Neural progenitor cell (in vitro differentiated cells): ENCODE data around the gene OR2AT4. TPM values are rescaled to one million over a fixed set of nuclear protein-coding genes. Genes with fewer than 3 reads are reported as not detected.

Experiments used
- DNase-seq: peaks from one replicate; pipeline ENCODE4 v3.0.0-alpha.2; 2016; ENCODE audit warnings: low spot score
- H2AFZ ChIP-seq: fragments of 200-600 bp; sonication (generic); replicated peaks from 2 replicates; pipeline ENCODE4 v1.6.1; 2016; ENCODE audit warnings: antibody characterized with exemption
- H3F3A ChIP-seq: fragments of 200-600 bp; sonication (generic); 2 replicates; pipeline ENCODE4 v1.6.1; 2016; ENCODE audit warnings: antibody characterized with exemption, low read depth
- H3K27ac ChIP-seq: fragments of 200-600 bp; sonication (generic); 2 replicates; pipeline ENCODE4 v1.5.1; 2016; ENCODE audit warnings: mild to moderate bottlenecking
- H3K27me3 ChIP-seq: fragments of 200-600 bp; sonication (generic); 2 replicates; pipeline ENCODE4 v1.6.1; 2016; ENCODE audit warnings: mild to moderate bottlenecking, moderate library complexity
- H3K36me3 ChIP-seq: fragments of 200-600 bp; sonication (generic); 2 replicates; pipeline ENCODE4 v1.5.1; 2016
- H3K4me1 ChIP-seq: fragments of 200-600 bp; sonication (generic); 2 replicates; pipeline ENCODE4 v1.6.1; 2016; ENCODE audit warnings: mixed run types
- H3K4me2 ChIP-seq: fragments of 200-600 bp; sonication (generic); 2 replicates; pipeline ENCODE4 v1.6.1; 2016
- H3K4me3 ChIP-seq: fragments of 200-600 bp; sonication (generic); 2 replicates; pipeline ENCODE4 v1.5.1; 2016
- H3K79me2 ChIP-seq: fragments of 200-600 bp; sonication (generic); 2 replicates; pipeline ENCODE4 v1.6.1; 2016; ENCODE audit warnings: low read depth
- H3K9ac ChIP-seq: fragments of 200-600 bp; sonication (generic); 2 replicates; pipeline ENCODE4 v1.6.1; 2016
- H3K9me3 ChIP-seq: fragments of 200-600 bp; sonication (generic); 2 replicates; pipeline ENCODE4 v1.5.1; 2016; ENCODE audit warnings: low read depth
- H4K20me1 ChIP-seq: fragments of 200-600 bp; sonication (generic); 2 replicates; pipeline ENCODE4 v1.6.1; 2016; ENCODE audit warnings: low read depth
- H3K27ac Mint-ChIP-seq: 3 replicates; pipeline ENCODE4 v1.8.0; 2021; ENCODE audit warnings: mixed read lengths
- H3K27me3 Mint-ChIP-seq: 2 replicates; pipeline ENCODE4 v1.8.0; 2022; ENCODE audit warnings: low read depth, mild to moderate bottlenecking, inconsistent platforms, moderate library complexity, mixed read lengths; ENCODE audit not compliant: insufficient read depth
- H3K36me3 Mint-ChIP-seq: 3 replicates; pipeline ENCODE4 v1.8.0; 2021; ENCODE audit warnings: mixed read lengths
- H3K4me1 Mint-ChIP-seq: 3 replicates; pipeline ENCODE4 v1.8.0; 2021; ENCODE audit warnings: mixed read lengths
- H3K4me3 Mint-ChIP-seq: 3 replicates; pipeline ENCODE4 v1.8.0; 2021; ENCODE audit warnings: mild to moderate bottlenecking, moderate library complexity, mixed read lengths
- H3K9me3 Mint-ChIP-seq: 3 replicates; pipeline ENCODE4 v1.8.0; 2020; ENCODE audit warnings: mixed read lengths
- EZH2 ChIP-seq: fragments of 200-600 bp; sonication (generic); IDR thresholded peaks from 2 replicates; pipeline ENCODE4 v1.6.1; 2017; ENCODE audit warnings: antibody characterized with exemption, mild to moderate bottlenecking, moderate library complexity
- EZH2phosphoT487 ChIP-seq: fragments of 200-600 bp; sonication (generic); IDR thresholded peaks from 2 replicates; pipeline ENCODE4 v1.6.1; 2017; ENCODE audit warnings: antibody characterized with exemption
- total RNA-seq: library from RNA; depleted of rRNA; stranded (reverse); fragments of >200 nt; gene quantifications from 2 replicates; pipeline ENCODE4 v1.2.3, GENCODE V29; 2015; ENCODE audit warnings: low replicate concordance
- TF ChIP-seq, protein P1 (sequence below): fragments of 200-600 bp; sonication (generic); IDR thresholded peaks from 2 replicates; pipeline ENCODE4 v1.5.1; 2017; ENCODE audit warnings: antibody characterized with exemption, mild to moderate bottlenecking

Gene OR2AT4
- total RNA-seq, 1 donor from 2014 or later: 0.22 TPM

DNA sequence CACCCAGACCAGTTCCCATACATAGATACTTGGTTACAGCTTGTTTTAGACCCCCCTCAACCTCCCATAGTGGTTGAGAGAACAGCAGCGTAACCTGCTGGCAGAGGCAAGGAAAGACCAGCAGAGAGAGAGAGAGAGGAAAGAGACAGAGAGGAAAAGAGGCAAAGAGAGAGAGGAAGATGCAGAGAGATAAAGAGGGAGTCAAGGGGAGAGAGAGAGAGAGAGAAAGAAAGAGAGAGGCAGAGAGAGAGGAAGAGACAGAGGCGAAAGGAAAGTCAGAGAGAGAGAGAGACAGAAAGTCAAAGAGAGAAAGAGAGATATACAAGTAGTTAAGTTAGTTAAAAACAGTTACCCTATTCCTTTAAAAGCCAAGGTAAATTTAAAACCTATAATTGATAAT lies 55.4 kb downstream of the OR2AT4 start:
- no peaks in the 10 kb centered on the region for H3K27me3 ChIP-seq
- DNase-seq: no peak
- H3K4me1 ChIP-seq: no peaks in the 10 kb centered on the region
- H3K4me3 ChIP-seq: no peak overlapping the region
- no peaks in the 10 kb centered on the region for H3F3A ChIP-seq
- peaks cover 2% of the 10 kb centered on the region for H3K27me3 Mint-ChIP-seq
- no peak overlapping the region for H2AFZ ChIP-seq
- no peaks in the 10 kb centered on the region for H3K36me3 Mint-ChIP-seq
- H3K27ac ChIP-seq: no peak overlapping the region
- no peaks in the 10 kb centered on the region for H3K79me2 ChIP-seq
- H4K20me1 ChIP-seq: no peaks in the 10 kb centered on the region
- peaks cover 3% of the 10 kb centered on the region for H3K9me3 Mint-ChIP-seq
- TF ChIP-seq EZH2phosphoT487: no peak
- TF ChIP-seq, protein P1, sequence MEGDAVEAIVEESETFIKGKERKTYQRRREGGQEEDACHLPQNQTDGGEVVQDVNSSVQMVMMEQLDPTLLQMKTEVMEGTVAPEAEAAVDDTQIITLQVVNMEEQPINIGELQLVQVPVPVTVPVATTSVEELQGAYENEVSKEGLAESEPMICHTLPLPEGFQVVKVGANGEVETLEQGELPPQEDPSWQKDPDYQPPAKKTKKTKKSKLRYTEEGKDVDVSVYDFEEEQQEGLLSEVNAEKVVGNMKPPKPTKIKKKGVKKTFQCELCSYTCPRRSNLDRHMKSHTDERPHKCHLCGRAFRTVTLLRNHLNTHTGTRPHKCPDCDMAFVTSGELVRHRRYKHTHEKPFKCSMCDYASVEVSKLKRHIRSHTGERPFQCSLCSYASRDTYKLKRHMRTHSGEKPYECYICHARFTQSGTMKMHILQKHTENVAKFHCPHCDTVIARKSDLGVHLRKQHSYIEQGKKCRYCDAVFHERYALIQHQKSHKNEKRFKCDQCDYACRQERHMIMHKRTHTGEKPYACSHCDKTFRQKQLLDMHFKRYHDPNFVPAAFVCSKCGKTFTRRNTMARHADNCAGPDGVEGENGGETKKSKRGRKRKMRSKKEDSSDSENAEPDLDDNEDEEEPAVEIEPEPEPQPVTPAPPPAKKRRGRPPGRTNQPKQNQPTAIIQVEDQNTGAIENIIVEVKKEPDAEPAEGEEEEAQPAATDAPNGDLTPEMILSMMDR: no peak
- no peak for TF ChIP-seq EZH2
- no peaks in the 10 kb centered on the region for H3K9me3 ChIP-seq
- H3K9ac ChIP-seq: no peak overlapping the region
- H3K36me3 ChIP-seq: no peaks in the 10 kb centered on the region
- H3K4me3 Mint-ChIP-seq: no peak overlapping the region
- H3K4me2 ChIP-seq: no peak overlapping the region
- H3K4me1 Mint-ChIP-seq: peaks cover under 1% of the 10 kb centered on the region
- H3K27ac Mint-ChIP-seq: no peak overlapping the region

DNA sequence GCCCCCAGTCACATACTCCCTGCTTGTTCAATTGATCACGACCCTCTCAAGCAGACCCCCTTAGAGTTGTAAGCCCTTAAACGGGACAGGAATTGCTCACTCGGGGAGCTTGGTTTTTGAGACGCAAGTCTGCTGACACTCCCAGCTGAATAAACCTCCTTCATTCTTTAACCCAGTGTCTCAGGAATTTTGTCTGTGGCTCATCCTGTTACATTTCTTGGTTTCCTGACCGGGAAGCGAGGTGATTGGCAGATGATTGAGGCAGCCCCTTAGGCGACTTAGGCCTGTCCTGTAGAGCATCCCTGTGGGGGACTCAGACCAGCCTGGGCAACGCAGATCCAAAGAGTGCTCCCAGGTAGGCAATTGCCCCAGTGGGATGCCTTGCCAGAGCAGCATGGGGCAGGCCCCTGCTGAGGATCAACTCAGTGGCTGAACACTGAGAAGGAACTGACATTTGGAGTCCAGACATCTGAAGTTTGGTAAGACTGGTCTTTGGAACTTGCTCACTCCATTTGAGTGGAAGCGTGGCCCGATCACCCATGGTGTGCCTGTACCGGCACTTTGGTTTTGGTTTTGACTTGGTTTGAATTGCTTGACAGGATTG lies 56.4 kb downstream of the OR2AT4 start:
- H3K27ac Mint-ChIP-seq: no peak overlapping the region
- no peaks in the 10 kb centered on the region for H3K27me3 ChIP-seq
- H3K4me1 ChIP-seq: no peaks in the 10 kb centered on the region

DNA sequence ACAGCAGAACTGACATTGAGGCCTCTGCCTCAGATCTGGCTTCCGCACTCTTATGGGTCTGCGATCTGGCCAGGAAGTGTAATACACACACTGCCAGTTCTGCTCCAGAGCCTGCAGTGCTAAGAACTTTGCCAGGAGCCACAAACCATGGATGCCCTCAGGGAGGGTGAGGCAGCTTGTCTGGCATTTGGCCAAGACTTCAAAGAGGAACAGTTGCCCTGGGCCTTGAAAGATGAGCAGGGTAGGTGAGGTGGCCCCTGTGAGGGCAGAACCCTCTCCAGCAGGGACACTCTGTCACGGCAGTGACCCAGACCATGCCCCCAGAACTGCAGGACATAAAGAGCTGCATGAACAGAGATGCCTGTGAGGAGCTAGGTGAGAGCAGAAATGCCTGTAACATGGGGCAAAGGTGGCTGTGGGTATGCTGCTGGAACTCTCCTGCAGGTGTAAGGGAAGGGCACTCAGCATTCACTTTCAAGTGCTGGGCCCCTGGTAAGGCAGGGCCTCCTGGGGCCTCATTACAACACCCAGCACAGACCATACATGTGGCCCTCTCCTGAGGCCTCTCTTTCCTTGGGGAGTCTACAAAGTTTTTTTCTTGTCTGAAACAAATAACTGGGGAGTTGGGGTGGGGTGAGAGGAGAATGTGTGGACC lies 60.6 kb downstream of the OR2AT4 start:
- DNase-seq: no peak
- no peak overlapping the region for H3K27ac Mint-ChIP-seq
- H3K4me3 Mint-ChIP-seq: no peak overlapping the region
- H2AFZ ChIP-seq: peak overlapping the region; percentile 50
- H3K9me3 Mint-ChIP-seq: peaks cover 3% of the 10 kb centered on the region
- no peaks in the 10 kb centered on the region for H3K27me3 ChIP-seq
- no peaks in the 10 kb centered on the region for H3K9me3 ChIP-seq
- peaks cover 5% of the 10 kb centered on the region for H3K27me3 Mint-ChIP-seq
- no peak overlapping the region for H3K27ac ChIP-seq
- peaks cover 8% of the 10 kb centered on the region for H3K4me1 Mint-ChIP-seq
- H3K4me3 ChIP-seq: no peak overlapping the region
- H3K9ac ChIP-seq: no peak overlapping the region
- TF ChIP-seq EZH2 (no peak), EZH2phosphoT487 (no peak)
- TF ChIP-seq, protein P1: no peak
- no peaks in the 10 kb centered on the region for H3K4me1 ChIP-seq
- no peaks in the 10 kb centered on the region for H3K79me2 ChIP-seq
- H4K20me1 ChIP-seq: no peaks in the 10 kb centered on the region
- H3K36me3 ChIP-seq: no peaks in the 10 kb centered on the region
- H3K36me3 Mint-ChIP-seq: no peaks in the 10 kb centered on the region
- H3K4me2 ChIP-seq: no peak overlapping the region
- H3F3A ChIP-seq: no peaks in the 10 kb centered on the region

More for the DNA sequence above, 56.4 kb downstream of the OR2AT4 start:
- Histone ChIP-seq H3K27ac (no peak overlapping the region), H2AFZ (no peak overlapping the region), H3K4me3 (no peak overlapping the region), H3K79me2 (no peaks in the 10 kb centered on the region), H3F3A (no peaks in the 10 kb centered on the region), H3K9me3 (no peaks in the 10 kb centered on the region), H4K20me1 (no peaks in the 10 kb centered on the region), H3K36me3 (no peaks in the 10 kb centered on the region), H3K9ac (no peak overlapping the region), H3K4me2 (no peak overlapping the region)
- peaks cover 8% of the 10 kb centered on the region for H3K4me1 Mint-ChIP-seq
- H3K27me3 Mint-ChIP-seq: peaks cover 2% of the 10 kb centered on the region
- peaks cover 3% of the 10 kb centered on the region for H3K9me3 Mint-ChIP-seq
- H3K36me3 Mint-ChIP-seq: no peaks in the 10 kb centered on the region
- no peak for DNase-seq
- TF ChIP-seq, protein P1: no peak
- no peak for TF ChIP-seq EZH2
- TF ChIP-seq EZH2phosphoT487: no peak
- H3K4me3 Mint-ChIP-seq: no peak overlapping the region
